Smooth muscle cell (in vitro differentiated cells): Measurements from ENCODE around the gene WHRN. TPM values are rescaled to one million over a fixed set of nuclear protein-coding genes. Genes with fewer than 3 reads are reported as not detected.

Source experiments
- DNase-seq: peaks from one replicate; lab custom pipeline; 2025; ENCODE audit not compliant: unreplicated experiment; lab: John Stamatoyannopoulos, UW
- H2AFZ ChIP-seq: fragments of 200-600 bp; sonication (generic); 2 replicates; pipeline ENCODE4 v1.6.0; 2016; ENCODE audit warnings: antibody characterized with exemption, low read depth, mild to moderate bottlenecking
- H3F3A ChIP-seq: fragments of 200-600 bp; sonication (generic); 2 replicates; pipeline ENCODE4 v1.6.0; 2017; ENCODE audit warnings: antibody characterized with exemption, low read depth
- H3K27ac ChIP-seq: fragments of 200-600 bp; sonication (generic); 2 replicates; pipeline ENCODE4 v1.5.1; 2016; ENCODE audit warnings: low read depth, mild to moderate bottlenecking
- H3K27me3 ChIP-seq: fragments of 200-600 bp; sonication (generic); 2 replicates; pipeline ENCODE4 v1.6.1; 2016; ENCODE audit warnings: low read depth, mild to moderate bottlenecking
- H3K36me3 ChIP-seq: fragments of 200-600 bp; sonication (generic); 2 replicates; pipeline ENCODE4 v1.5.1; 2016; ENCODE audit warnings: low read depth
- H3K4me1 ChIP-seq: fragments of 200-600 bp; sonication (generic); 2 replicates; pipeline ENCODE4 v1.5.1; 2016; ENCODE audit warnings: low read depth
- H3K4me2 ChIP-seq: fragments of 200-600 bp; sonication (generic); 2 replicates; pipeline ENCODE4 v1.6.0; 2016; ENCODE audit warnings: mild to moderate bottlenecking
- H3K4me3 ChIP-seq: fragments of 200-600 bp; sonication (generic); 2 replicates; pipeline ENCODE4 v1.5.1; 2016; ENCODE audit warnings: mild to moderate bottlenecking
- H3K79me2 ChIP-seq: fragments of 200-600 bp; sonication (generic); 2 replicates; pipeline ENCODE4 v1.6.0; 2016; ENCODE audit warnings: low read depth, mild to moderate bottlenecking
- H3K9ac ChIP-seq: fragments of 200-600 bp; sonication (generic); 2 replicates; pipeline ENCODE4 v1.6.0; 2016; ENCODE audit warnings: low read depth
- H3K9me3 ChIP-seq: fragments of 200-600 bp; sonication (generic); replicated peaks from 2 replicates; pipeline ENCODE4 v1.5.1; 2016; ENCODE audit warnings: low read depth
- H4K20me1 ChIP-seq: fragments of 200-600 bp; sonication (generic); 2 replicates; pipeline ENCODE4 v1.6.0; 2016; ENCODE audit warnings: low read depth
- WGBS: methylation state at CpG from one replicate; pipeline ENCODE4 v1.1.7; 2016; ENCODE audit warnings: low lambda C conversion rate; 5-methylcytosine and 5-hydroxymethylcytosine counted together
- polyA plus RNA-seq: library from polyadenylated mRNA; unstranded; fragments of >200 nt; fragmentation: Nextera tagmentation; extraction: Ambion mirVana; gene quantifications from 2 replicates; pipeline ENCODE4 v1.2.1, GENCODE V29; 2016
- total RNA-seq: library from RNA; depleted of rRNA; stranded (reverse); fragments of >200 nt; gene quantifications from 2 replicates; pipeline ENCODE4 v1.2.3, GENCODE V29; 2014
- TF ChIP-seq, protein P1 (sequence below): fragments of 200-600 bp; sonication (generic); IDR thresholded peaks from 2 replicates; pipeline ENCODE4 v1.5.1; 2017; ENCODE audit warnings: borderline replicate concordance, mild to moderate bottlenecking, antibody characterized with exemption; ENCODE audit not compliant: insufficient read depth, poor library complexity, severe bottlenecking

The WHRN gene
- total and polyA plus RNA-seq, 2 experiments from 2014 or later = 3.6 to 12.9 TPM

DNA sequence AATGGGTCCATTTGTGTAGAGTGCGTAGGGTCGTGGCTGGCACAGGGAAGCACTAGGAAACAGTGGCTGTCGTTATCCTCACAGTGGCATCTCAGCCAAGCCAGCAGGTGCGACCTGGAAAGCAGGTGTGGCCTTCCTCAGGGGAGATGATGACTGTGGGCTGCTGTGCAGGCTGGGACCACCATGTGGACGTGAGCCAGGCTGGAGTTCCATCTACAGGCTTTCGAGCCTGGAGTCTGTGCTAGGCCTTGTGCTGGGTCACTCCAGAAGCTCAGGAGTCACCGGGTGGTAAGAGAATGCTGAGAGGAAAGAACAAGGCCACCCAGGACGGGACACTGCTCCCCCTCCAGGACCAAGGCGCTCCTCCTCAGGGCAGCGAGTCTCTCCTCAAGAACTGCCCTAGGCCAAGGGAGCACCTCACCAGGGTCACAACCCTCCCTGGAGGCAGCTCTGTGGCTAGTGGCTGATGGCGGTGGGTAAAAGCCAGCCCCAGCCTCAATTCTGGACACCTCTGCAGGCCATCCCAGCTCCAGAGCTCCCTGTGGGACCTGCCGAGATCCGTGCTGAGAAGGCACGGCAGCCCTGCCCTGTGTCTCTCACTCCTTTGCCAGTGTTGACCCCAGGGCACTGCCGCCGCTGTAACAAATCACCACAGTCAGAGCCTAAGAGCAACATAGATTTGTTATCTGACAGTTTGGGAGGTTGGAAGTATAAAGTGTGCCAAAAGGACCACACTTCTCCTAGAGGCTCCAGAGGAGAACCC is 36.0 kb downstream of the WHRN start:
- WGBS = 95% methylated on average over 16 of the region's 16 CpGs

DNA sequence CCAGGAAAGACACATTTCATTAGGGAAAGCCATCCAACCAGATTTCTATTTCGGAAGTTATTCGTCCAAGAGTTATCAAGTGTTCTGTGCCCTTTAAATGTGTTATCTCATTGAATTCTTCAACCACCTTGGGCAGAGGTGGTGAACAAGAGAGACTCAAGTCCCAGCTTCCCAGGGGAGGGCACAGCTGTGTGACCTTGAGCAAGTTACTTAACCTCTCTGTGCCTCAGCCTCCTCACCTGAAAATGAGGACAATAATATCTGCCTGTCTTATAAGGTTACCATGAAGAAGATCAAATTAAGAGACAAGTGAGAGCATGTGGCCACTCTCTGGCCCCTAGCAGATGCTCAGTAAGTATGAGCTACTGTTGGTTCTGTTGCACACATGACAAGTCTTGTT is 37.4 kb downstream of the WHRN start:
- WGBS = 100% methylated on average over 2 of the region's 2 CpGs
- TF ChIP-seq, protein P1, sequence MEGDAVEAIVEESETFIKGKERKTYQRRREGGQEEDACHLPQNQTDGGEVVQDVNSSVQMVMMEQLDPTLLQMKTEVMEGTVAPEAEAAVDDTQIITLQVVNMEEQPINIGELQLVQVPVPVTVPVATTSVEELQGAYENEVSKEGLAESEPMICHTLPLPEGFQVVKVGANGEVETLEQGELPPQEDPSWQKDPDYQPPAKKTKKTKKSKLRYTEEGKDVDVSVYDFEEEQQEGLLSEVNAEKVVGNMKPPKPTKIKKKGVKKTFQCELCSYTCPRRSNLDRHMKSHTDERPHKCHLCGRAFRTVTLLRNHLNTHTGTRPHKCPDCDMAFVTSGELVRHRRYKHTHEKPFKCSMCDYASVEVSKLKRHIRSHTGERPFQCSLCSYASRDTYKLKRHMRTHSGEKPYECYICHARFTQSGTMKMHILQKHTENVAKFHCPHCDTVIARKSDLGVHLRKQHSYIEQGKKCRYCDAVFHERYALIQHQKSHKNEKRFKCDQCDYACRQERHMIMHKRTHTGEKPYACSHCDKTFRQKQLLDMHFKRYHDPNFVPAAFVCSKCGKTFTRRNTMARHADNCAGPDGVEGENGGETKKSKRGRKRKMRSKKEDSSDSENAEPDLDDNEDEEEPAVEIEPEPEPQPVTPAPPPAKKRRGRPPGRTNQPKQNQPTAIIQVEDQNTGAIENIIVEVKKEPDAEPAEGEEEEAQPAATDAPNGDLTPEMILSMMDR = no peak

More for the DNA sequence above, 36.0 kb downstream of the WHRN start:
- H3K4me1 ChIP-seq = no peaks in the 10 kb centered on the region
- no peak overlapping the region for H3K9ac ChIP-seq
- no peaks in the 10 kb centered on the region for H3K79me2 ChIP-seq
- no peak overlapping the region for H2AFZ ChIP-seq
- H3K36me3 ChIP-seq = no peaks in the 10 kb centered on the region
- no peaks in the 10 kb centered on the region for H3F3A ChIP-seq
- no peaks in the 10 kb centered on the region for H3K27me3 ChIP-seq
- no peak overlapping the region for H3K4me2 ChIP-seq
- TF ChIP-seq, protein P1 = no peak
- H3K27ac ChIP-seq = no peak overlapping the region
- no peak for DNase-seq
- H3K9me3 ChIP-seq = no peaks in the 10 kb centered on the region
- no peak overlapping the region for H3K4me3 ChIP-seq
- no peaks in the 10 kb centered on the region for H4K20me1 ChIP-seq

DNA sequence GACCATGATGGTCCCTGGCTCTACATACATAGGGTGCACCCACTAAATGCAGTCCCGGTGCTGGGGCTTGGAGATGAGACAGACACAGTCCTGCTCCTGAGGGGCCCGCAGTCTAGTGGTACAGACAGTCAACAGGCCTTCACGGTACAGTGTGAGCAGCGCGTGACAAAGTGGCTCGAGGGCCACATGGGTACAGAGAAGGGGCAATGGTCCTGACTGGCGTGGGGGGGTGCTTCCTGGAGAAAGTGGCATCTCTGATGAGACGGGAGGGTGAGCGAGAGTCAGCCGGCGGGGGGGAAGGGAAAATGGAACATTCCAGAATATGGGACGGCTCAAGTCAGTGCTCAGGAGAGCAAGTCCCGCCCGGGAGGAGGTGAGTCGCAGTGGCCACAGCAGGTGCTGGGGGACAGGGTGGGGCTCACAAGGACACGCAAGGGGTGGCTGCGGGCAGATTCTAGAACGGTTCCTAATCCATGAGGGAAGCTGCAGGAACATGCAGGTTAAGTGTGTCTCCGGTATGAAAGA is 38.0 kb downstream of the WHRN start:
- Histone ChIP-seq H3K4me1 (no peaks in the 10 kb centered on the region), H2AFZ (no peak overlapping the region), H4K20me1 (no peaks in the 10 kb centered on the region), H3K79me2 (no peaks in the 10 kb centered on the region), H3K27ac (no peak overlapping the region), H3F3A (no peaks in the 10 kb centered on the region), H3K4me3 (no peak overlapping the region), H3K9ac (no peak overlapping the region), H3K4me2 (no peak overlapping the region), H3K9me3 (no peaks in the 10 kb centered on the region), H3K27me3 (no peaks in the 10 kb centered on the region), H3K36me3 (no peaks in the 10 kb centered on the region)
- TF ChIP-seq, protein P1 = no peak
- WGBS = 95% methylated on average over 19 of the region's 19 CpGs
- DNase-seq = no peak

More for the DNA sequence above, 37.4 kb downstream of the WHRN start:
- Histone ChIP-seq H3K27me3 (no peaks in the 10 kb centered on the region), H3F3A (no peaks in the 10 kb centered on the region), H3K9ac (no peak overlapping the region), H3K4me2 (no peak overlapping the region), H3K36me3 (no peaks in the 10 kb centered on the region), H3K9me3 (no peaks in the 10 kb centered on the region), H3K4me3 (no peak overlapping the region), H2AFZ (no peak overlapping the region), H4K20me1 (no peaks in the 10 kb centered on the region), H3K27ac (no peak overlapping the region), H3K4me1 (no peaks in the 10 kb centered on the region), H3K79me2 (no peaks in the 10 kb centered on the region)
- no peak for DNase-seq
